GM21786 (cell line): ENCODE measurements around the gene AHNAK2.

Source experiments
- ATAC-seq: cut with Tn5 transposase; IDR thresholded peaks from one replicate; pipeline ENCODE4 v1.9.1; 2021; ENCODE audit not compliant: unreplicated experiment

The AHNAK2 gene

GRCh38 chr14:104974665-104975390 lies 3.3 kb downstream of the AHNAK2 start:
- ATAC-seq, result no peak

DNA sequence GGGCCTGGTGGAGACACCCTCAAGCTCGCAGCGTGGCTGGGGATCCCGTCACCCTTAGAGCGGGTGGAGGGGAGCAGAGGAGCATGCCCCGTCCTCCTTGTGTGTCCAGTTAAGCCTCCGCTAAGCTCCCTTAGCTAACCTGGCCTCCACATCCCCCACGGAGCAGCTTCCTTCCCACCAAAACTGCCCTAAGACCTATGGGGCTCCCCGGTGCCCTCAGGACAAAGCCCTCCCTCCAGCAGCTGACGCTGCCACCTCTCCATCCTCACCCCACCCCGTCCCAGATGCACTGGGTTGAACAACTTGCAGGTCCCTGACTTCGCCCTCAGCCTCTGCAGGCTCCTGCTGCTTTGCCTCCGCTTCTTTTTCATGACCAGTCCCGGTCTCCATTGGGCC lies 4.0 kb downstream of the AHNAK2 start:
- ATAC-seq, result no peak

GRCh38 chr14:104973385-104974145 lies 4.6 kb downstream of the AHNAK2 start:
- ATAC-seq, result no peak

- no peak for ATAC-seq
These were observed 5.1 kb downstream of the AHNAK2 start for GRCh38 chr14:104973135-104973384.

DNA sequence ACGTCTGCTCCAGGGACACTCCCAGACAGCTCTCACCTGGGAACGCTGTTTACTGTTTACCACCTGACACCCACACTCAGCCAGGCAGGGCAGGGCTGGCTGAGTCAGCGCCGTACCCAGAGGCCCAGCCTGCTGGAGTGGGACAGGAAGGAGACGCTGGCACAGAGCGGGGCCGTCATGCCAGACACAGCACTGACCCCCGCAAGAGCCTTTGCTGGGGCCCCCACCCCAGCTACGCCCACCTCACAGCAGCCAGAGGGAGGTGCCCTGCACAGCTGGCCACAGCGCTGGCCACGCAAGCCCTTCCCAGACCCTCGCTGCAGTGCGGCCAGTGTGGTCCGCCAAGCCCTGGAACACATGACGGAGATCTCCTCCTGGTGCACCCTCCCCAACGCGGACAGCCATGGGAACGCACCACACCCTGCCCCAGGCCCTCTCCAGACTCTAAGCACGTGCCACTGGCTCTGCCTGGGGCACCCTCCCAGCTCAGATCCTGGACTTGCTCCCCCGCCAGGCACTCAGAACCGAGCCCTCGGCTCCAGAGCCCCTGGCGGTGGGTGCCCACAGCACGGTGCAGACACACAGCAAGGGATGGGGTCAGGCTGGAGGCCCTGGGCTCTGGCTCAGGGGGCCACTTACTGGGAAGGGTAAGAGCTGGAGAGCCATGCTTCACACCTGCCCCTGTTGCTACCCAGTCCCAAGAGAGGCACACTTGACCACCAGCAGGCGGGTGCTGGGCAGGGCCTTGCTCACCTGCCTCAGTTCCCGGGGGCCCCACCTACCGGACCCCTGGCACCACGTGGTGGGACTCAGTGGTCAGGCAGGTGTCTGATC lies 5.7 kb downstream of the AHNAK2 start:
- no peak for ATAC-seq

DNA sequence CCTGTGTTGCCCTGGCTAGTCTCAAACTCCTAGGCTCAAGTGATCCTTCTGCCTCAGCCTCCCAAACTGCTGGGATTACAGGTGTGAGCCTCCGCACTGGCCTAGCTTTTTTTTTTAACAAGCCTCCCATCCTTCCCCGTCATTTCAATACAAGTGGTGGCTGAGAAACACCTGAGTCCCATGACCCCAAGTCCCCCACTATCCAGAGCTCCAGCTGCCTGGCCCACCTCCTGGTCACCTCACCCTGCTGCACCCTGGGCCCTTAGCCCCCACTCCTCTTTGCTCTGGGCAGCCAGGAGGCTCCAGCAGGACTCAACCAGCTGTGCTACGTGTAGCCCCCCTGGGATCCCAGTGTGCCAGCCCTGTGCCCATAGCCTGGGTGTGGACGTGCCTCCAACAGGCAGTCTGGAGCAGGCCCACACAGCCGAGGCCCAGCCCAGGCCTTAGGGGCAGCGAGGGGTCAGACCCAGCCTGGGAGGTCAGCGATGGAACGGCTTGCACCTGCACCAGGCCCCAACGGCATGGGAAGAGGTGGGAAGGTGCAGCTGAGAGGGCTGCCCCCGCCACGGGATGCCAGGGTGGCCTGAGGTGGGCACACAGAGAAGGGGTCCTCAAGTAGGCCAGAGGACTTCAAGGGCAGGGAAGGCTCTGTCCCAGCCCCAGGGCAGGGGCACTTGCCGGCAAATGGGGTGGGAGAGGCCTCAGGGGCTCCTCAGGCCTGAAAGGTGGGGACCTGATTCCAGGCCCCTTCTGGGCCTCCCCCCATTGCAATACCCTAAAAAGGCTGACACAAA lies 6.5 kb downstream of the AHNAK2 start:
- ATAC-seq, result no peak

DNA sequence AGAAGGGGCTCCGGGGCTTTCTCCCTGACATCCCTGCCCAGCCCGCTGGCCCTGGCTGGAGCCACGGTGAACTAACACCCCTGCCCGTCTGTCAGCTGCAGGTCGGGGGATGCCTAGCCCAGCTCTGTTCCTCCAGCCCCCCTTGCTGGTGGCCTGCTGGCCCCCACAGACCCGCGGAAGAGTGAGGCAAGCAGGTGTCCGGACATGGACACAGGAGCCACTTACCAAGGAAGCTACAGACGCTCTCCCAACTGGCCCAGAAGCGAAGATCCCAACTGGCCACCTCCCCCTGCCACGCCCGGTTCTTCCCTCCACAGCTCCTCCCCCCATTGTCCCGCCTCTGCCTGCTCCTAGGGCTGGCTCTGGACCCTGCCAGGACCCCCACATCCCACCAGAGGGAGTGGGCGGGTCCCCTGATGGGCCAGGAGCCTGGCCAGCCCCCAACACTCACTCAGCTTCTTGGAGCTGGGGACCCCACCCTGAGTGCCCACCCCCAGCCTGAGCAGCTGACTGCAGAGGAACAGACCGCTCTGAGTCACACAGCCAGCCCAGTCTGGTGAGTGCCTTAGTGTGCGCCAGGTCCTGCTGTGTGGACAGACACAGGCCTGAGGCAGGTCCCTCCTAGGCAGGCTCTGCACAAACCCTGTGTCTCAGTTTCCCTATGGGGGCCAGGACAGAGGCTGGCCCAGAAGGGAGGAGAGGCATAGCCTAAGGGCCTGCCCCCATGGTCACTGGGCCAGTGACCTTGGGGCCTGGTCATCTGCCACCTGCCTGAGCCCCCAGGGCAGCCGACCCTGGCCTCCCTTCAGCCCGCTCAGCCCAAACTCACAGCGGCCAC lies 7.7 kb downstream of the AHNAK2 start:
- ATAC-seq, result no peak

GRCh38 chr14:104969741-104970230 lies 8.4 kb downstream of the AHNAK2 start:
- no peak for ATAC-seq

DNA sequence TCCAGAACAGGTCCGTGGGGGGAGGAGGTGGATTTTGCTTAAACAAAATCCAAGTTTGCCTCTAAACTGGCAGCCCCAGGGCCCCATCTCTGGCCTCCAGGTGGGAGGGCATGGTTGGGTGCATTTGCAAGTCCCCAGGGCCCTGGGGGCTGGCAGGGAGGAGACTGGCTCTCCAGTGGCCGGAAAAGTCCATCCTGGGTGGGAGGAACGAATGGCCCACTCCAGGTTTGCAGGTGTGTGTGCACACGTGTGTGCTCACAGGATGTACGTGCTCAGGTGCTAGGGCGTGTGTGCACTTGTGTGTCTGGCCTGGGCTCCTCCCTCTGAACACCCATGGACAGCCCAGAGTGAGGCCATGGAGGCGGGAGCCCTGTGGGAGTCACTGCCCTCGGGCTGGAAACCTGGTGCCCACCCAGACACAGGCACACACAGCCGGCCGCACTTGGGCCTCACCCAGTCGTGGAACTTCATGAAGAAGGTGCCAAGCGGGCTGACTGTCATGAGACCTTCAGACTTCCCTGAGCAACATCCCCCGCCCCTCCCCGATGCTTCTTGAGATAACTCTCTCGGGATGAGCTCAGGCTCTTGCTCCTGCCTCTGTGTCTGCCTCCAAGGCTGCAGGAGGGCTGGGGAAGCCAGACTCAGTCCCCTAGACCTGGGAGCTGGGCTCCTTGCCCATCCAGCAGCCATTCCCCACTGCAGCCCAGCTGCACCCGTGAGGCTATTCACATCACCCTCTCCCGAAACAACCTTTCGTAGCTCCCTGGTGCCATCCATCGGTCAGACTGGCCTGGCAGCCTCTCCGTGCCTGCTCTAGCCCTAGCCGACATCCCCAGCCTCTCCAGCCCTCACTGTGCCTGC lies 9.4 kb downstream of the AHNAK2 start:
- no peak for ATAC-seq

- ATAC-seq, result no peak
These were observed 10.0 kb downstream of the AHNAK2 start for GRCh38 chr14:104968153-104968527.

DNA sequence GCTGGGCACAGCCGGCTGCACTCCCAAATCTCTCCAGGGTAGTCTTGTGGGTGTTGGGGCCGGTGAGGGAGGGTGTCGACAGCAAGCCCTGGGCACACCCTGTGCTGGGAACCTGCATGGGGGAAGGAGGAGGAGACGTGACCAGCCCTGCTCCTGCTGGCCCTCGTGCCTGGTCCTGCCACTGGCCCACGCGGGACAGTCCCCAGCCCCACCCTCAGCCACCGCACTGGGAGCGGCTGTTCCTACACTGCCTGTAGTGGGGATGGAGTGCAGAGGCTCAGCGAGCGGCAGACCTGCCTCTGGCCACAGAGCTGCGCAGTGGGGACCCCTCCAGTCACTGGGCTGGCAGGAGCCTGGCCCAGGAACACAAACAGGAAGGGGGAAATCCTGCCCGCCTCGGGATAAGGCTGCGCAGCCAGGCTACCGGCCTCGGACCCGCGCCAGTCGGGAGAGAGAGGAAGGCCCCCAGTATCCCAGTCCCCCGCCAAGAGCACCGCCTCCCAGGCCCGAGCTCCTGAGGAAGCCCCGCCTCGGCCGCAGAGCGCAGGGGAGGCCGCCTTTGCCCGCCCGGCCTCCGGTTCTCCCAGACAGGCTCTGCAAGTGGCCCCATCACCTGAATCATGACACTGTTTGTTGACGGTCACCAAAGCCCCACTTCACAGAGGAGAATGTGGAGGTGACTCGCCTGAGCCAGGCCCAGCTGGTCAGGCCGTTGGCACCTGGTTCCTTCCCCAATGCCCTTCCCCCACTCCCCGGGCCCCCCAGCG lies 10.6 kb downstream of the AHNAK2 start:
- no peak for ATAC-seq

GRCh38 chr14:104966981-104967385 lies 11.2 kb downstream of the AHNAK2 start:
- ATAC-seq, result no peak

DNA sequence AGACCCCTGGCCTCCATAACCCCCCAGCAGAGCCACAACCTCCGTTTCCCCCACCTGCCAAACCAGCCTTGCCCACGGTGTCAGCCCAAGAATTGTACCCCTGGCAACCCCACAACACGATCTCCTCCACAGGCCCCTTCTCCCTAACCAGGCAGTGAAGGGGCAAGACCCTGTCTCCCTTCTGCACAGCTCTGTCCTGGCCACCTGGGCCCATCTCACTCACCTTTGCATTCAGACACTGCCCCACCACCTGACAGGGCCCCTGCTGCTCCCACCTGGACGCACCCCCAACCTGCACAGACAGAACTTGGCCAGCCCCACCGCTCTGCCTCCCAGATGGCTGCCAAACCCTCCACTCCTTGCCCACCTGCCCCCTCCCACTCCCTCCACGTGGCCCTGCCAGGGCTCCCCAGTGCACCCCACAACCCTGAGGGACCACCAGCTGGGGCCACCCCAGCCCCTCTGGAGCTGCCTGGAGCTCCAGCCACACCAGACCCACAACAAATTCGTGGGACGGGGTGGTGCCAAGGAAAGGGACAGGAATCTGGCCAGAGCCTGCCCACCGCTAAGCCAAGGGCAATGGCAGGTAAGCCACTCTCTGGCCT lies 11.8 kb downstream of the AHNAK2 start:
- no peak for ATAC-seq

- ATAC-seq, result no peak
These were observed 12.5 kb downstream of the AHNAK2 start for GRCh38 chr14:104965561-104966231.

- ATAC-seq, result no peak
These were observed 13.6 kb downstream of the AHNAK2 start for GRCh38 chr14:104964546-104964945.

GRCh38 chr14:104957146-104958113 lies 20.7 kb downstream of the AHNAK2 start:
- ATAC-seq, result no peak
